ENCODE measurements around the gene ARL2.

GRCh38 chr11:65017937-65018336 is 4.0 kb downstream of the ARL2 start:
- TF ChIP-seq CTCF (IDR thresholded peaks at IDR 0.05; ENCODE audit: extremely low read depth in 1 of 2, insufficient read depth in 1 of 2, low read depth in 1 of 2, low read length in 2 of 2) (no peak), POLR2AphosphoS5 (IDR thresholded peaks at IDR 0.05; ENCODE audit: insufficient read depth, low read depth, low read length) (no peak)
